GM19351 (cell line): Measurements from ENCODE around the gene FRYL.
A peak's percentile ranks its signal among the peaks of the same experiment; 100 is the strongest.

ENCODE experiments used
- ATAC-seq: cut with Tn5 transposase; IDR thresholded peaks from one replicate; pipeline ENCODE4 v1.9.1; 2021; ENCODE audit warnings: mild to moderate bottlenecking, moderate library complexity; ENCODE audit not compliant: unreplicated experiment

The FRYL gene

DNA sequence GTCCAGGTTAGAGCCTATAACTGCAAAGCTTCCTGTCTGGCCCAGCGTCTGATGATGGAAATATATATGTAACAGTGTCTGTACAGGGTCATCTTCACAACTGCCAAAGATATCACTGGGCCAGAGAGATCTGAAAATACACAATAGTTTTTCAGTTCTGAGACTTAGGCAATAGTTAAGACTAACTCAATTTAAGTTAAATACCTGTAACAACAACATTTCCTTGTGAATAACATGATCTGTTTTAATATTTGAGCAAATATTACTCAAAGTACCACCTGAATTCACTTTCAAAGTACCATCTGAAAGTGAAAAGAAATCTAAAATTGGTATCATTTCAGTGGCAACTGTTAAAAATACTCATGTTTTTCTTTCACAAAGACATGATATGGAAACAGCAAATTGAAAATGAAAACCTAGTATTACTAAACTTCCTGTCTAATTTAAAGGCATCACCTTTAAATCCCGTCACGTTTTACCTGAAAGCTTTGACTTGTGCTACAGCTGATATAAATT is 280.5 kb downstream of the FRYL start:
- ATAC-seq = peak; percentile 81

DNA sequence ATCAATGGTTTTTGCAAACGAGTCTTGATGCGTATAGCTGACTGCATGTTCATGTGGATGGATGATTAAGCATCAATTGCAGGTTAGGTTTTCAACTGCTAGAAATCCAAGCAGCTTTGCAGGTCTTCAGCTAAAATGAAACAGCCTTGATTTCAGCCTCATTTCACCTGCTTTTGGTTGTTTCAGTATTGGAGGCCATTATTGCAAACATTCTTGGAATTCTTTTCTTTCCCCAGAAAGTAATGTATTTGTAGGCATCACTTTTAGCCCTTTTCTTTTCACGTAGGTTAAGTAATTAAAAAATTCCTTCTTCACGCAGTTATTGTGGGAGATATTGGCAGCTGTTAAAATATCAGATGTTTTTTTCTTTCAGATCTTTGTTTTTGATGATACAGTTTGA is 281.2 kb downstream of the FRYL start:
- ATAC-seq = no peak

DNA sequence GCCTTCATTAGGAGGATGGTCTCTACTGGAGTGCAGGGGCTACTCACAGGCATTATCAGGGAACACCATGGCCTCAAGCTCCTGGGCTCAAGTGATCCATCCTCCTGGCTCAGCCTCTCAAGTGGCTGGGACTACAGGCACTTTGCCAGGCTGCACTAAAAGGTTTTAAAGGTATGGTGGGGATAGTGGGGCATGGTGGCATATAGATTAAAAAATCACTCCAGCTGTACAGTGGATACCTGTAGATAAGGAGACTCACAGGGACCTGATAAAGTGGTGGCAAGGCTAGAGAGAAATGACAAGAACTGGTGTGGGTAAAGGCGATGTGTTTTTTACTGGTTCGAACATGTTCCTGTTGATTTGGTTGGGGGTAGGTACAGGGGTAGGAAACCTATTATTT is 284.1 kb downstream of the FRYL start:
- ATAC-seq = no peak

DNA sequence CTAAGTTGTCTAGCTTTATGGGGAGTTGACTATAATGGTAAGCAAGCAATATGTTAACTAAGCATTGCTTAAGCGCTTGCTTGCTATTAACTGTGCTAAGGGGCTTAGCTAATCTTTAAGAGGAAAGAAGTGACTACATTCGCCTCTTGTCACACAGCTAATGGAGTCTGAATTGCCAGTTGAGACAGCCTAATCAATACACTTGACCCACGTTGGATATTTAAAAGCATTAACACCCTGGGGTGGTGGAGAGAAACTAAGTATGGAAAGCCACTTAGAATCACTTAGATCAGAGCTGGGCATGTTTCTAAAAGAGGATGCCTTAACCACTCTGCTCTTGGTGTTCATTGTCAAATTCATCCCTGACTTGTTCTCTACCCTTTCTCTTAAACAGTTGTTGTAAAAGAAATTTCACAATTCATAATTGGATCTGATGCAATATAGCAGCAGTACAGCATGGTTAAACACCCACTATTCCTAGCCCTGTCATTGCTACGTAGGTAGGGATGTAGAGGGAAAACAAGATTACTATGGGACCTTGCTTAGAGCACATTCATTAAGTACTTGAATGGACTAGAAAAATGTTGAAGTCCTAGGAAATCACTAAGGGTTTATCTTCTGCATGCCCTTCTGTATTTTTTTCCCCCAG is 286.5 kb downstream of the FRYL start:
- ATAC-seq = no peak

DNA sequence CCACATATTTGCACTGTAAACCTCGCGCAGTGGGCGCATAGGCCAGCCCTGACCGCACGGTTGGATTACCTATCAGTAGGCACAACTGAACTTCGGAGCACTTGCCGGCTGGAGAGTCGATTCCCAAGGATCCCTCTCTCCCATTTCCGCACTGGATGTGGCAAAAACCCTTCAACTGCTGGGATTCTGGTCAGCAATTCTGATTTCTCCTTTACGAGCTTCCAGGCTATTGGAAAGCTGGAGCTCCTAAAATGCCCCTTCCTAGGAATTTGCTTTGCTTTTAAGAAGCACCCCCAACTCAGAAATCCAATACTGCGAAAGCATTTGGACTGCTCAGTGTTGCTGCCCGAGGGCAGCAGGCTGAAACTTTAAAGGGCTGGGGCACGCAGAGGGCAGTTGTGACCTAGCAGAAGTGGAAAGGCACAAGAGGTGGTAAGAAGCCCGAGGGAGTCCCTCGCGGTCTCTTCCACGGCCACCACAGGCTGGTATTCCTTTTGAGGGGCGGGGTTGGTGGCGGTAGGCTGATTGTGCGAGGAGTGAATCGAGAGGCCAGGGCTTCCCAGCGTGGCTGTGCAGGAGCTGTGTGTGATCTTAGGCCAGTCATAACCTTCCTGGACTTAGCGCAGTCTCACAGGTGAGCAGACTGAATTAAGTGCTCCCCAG is 288.4 kb downstream of the FRYL start:
- no peak for ATAC-seq

DNA sequence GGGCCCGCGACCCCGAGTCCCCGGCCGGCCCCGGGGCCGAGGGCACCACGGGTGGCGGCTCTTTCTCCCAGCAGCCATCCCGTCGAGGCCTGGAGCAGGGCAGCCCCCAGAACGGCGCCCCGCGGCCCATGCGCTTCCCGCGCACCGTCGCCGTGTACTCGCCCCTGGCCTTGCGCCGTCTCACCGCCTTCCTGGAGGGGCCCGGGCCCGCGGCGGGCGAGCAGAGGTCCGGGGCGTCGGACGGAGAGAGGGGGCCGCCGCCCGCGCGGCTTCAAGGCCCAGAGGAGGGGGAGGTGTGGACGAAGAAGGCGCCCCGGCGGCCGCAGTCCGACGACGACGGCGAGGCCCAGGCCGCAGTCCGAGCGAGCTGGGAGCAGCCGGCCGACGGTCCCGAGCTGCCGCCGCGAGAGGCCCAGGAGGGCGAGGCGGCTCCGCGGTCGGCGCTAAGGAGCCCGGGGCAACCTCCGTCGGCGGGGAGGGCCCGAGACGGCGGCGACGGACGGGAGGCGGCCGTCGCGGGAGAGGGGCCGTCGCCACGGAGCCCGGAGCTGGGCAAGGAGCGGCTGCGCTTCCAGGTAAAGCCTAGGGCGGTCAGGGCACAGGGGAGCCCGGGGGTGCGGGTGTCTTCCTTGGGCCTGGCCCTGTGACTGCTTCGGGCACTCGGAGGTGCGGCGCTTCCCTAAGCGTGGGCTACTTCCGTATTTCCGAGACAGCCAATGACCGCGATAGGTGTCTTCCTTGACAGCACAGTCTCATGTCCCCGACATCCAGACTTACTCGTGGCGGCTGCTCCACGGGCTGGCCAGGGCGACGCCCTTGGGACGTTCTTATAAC is 289.2 kb downstream of the FRYL start:
- no peak for ATAC-seq

DNA sequence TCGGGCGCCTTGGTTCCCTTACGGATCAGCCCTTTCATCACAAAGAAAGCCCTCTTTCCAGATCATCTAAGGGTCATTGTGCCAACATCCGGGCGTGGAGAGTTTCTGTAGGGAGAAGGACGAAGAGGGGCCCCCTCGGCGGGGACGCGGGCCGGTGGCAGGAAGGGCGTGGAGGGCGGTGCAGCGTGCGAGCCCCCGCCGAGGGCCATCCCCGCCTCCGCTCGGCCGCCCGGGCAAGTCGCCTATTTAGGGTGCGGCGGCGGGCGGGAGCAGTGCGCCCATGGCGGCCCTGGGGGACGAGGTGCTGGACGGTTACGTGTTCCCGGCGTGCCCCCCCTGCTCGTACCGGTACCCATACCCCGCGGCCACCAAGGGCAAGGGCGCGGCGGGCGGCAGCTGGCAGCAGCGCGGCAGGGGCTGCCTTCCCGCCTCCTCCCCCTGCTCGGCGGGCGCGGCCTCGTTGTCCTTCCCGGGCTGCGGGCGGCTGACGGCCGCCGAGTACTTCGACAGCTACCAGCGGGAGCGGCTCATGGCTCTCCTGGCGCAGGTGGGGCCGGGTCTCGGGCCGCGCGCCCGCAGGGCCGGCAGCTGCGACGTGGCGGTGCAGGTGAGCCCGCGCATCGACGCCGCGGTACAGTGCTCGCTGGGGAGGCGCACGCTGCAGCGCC is 289.9 kb downstream of the FRYL start, which contains the start of gene ZAR1:
Gene ZAR1 (plus strand): TSS at position 241 of the 668 bp plus-strand sequence. CDS start 40 bp downstream, at position 281.
- no peak for ATAC-seq

DNA sequence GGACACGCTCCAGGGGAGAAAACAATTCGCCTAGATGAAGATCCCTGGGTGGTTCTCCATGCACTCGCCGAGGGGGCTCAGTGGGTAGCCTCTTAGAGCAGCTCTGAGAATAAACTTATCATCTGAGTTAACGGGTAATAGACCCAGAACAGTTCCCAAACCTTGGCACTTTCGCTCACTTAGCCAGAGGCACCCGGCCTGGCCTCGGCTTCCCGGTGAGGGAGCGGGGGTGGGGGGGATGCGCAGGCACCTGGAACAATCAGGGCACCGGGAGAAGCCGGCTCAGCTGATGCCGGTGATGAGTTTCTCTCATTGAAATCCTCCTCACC is 290.4 kb downstream of the FRYL start:
- ATAC-seq = no peak

DNA sequence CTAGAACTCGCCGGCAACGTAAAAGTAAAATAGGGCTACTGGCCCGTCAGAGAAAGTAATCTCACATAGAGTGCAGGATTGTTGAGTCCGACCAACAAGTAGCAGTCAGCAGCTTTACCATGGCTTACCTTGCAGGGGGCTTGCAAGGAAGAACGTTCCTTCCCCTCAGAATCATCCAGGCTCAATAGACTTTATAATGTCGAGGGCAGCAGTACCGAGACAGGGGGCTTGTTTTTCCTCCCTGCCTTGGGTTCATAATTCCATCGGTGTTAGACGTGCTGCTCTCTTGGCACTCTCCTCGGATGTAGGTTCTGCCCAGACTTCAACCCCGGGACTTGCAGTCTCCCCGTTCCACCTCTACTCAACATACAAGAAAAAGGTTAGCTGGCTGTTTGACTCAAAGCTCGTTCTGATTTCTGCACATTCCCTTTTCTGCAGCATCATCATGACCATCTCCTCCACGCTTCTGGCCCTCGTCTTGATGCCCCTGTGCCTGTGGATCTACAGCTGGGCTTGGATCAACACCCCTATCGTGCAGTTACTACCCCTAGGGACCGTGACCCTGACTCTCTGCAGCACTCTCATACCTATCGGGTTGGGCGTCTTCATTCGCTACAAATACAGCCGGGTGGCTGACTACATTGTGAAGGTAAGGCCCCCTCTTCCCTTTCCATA is 295.4 kb downstream of the FRYL start:
- ATAC-seq = no peak

DNA sequence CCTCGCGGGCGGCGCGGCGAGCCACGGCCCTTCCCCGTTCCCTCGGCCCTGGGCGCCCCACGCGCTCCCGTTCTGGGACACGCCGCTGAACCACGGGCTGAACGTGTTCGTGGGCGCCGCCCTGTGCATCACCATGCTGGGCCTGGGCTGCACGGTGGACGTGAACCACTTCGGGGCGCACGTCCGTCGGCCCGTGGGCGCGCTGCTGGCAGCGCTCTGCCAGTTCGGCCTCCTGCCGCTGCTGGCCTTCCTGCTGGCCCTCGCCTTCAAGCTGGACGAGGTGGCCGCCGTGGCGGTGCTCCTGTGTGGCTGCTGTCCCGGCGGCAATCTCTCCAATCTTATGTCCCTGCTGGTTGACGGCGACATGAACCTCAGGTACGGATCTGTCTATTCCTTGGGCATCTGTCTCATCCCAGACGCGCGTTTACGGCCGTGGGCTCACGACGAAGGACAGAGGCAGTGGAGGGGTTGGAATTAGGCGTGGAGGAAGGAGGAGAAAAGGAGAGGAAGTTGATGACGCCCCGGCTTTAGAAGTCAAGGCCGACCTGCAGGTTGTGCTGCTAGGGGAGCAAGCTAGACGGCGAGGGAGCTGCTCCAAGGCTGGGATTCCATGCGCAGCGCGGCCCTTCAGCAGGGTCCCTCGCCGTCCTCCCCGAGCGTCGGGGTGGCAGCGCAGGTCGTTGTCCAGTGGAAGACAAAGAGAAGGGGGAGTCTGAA is 296.1 kb downstream of the FRYL start:
- no peak for ATAC-seq

DNA sequence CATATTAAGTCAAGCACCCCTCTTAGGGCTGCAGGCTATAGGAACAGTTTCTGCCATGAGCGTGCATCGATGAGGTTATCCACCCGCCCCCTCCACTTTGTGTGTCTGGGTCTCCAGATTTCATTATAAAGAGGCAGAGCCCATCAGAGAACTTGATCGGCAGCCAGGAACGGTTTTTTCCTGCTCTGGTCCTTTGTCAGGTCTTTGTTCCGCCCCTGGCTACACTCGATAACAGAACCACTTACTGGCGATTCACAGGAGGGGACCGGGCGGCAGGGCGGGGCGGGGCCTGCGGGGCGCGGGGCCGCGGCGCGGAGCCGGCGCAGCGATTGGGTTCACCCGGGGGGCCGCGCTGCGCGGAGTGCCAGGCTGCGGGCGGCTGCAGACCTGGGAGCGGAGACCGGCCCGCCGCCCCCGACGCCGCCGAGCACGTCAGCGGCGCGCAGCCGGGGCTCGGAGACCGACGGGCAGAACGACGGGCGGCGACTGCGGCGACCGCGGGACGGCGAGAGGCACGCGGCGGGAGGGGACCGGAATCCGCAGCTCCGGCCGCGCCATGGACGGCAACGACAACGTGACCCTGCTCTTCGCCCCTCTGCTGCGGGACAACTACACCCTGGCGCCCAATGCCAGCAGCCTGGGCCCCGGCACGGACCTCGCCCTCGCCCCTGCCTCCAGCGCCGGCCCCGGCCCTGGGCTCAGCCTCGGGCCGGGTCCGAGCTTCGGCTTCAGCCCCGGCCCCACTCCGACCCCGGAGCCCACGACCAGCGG is 296.9 kb downstream of the FRYL start, which contains the start of gene SLC10A4:
Gene SLC10A4 (plus strand): TSS at position 338 of the 771 bp plus-strand sequence. CDS start 219 bp downstream, at position 557.
- no peak for ATAC-seq

DNA sequence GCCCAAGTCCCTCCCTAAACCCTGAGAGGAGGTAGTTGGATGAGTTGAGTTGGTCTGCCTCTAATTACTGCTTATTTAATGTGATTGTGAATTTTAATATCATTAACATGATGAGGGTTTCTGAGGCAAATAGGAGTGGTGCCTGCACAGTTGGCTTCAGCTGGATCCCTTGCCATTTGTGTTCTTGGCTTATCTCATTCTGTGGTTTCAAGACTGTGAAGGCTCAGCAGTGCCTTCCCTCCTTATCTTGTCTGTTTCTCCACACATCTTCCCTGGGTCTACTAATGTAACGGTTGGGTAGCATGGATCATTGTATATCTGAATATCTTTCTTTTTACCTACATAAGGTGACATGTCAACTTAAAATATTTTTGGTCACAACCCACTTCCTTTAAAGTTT is 298.5 kb downstream of the FRYL start:
- no peak for ATAC-seq

DNA sequence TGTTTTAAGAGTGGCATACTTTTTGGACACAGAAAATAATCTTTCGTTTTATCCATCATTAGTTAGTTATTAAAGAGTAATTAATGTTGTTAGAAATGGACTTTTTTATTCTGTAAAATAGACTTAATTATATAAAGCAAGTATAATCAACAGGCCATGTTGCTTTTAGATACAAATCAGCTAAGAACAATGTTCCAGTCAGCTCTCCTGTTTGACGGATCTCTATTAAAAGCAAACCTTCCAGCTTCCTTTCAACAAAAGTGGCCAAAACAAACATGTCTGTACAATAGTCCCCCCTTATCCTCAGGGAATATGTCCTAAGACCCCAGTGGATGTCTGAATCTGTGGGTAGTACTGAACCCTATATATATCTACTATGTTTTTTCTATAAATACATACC is 301.8 kb downstream of the FRYL start:
- no peak for ATAC-seq

DNA sequence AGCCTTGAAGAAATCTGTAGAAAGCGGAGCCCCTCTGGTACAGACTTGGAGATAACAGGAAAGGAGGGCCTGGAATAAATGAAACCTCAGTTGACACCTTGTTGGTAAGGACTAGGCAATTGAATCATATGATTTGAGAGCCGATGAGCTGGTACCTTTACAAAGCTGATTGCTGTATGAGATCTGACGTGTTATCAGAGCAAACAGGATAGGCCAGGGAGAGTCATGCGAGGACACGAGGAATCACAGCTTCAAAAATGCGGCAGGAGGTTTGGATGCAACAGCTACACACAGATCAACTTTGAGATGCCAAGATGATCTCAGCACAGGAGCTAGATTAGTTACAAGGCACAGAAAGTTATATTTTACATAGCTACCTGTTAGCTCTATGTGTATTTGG is 304.3 kb downstream of the FRYL start:
- no peak for ATAC-seq

DNA sequence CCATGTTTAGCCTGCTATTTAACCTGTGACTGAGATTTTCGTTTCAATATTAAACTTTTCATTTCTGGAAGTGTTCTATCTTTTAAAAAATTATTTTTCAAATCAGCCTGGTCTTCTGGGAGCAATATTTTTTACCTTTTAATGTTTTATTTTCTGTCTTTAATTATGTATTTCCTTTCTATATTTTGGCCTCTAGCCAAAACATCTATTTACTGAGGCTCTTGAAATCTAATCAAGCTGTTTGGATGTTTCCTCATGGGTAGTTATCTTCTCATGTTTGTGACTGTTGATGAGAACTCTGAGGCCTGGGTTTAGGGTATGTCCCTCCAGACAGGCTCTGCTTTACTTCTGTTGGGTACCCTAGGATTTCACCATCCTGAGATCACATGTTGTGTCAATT is 307.3 kb downstream of the FRYL start:
- ATAC-seq = no peak

DNA sequence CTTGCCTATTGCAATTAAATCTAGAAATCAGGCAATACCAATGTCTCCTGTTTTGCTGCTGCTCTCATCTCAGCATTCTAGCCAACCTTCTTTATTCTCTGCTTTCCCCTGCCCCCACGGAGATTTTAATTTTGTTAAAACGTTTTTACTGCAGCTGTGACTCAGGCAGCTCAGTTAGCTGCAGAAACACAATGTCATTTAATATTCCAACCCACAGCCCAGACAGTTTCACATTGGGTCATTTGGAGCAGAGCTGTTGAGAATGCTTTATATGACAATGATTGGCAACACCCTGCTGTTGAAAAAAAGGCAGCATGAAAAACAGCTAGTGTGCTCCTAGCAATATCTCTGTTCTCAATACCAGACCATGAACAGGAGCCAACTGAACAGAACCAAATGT is 309.5 kb downstream of the FRYL start:
- ATAC-seq = no peak

DNA sequence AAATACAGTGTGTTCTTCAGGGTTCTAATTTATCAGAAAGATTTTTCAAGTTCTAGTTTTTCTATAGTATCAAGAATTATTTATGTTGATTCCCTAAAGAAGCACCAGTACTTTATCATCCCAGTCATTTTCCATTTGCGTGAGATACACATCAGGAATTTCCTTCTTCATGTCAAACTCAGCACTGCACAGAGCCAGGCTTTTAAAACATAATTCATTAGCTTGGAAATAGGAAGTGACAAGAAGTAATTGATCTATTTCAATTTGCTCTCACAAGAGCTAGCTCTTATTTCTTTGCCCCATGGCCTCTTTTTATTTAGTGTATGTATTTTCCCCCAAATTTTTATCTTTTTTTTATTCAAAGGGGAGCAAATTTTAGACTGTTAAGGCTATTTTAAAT is 309.9 kb downstream of the FRYL start:
- no peak for ATAC-seq

DNA sequence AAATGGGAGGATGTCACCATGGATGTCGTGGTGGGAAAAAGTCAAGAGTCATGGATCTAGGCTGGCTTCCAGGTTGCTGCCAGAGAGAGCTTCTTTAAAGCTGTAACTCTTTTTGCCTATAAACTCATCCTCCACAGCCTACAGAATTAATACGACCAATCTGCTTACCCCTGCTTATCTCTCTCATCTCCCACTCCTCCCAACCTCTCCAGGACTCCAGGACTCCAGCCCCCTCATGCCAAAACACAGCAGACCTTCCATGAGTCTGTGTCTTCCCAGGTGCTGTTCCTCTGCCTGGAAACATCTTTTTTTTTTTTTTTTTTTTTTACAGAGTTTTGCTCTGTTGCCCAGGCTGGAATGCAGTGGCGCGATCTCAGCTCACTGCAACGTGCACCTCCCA is 312.2 kb downstream of the FRYL start:
- ATAC-seq = no peak

DNA sequence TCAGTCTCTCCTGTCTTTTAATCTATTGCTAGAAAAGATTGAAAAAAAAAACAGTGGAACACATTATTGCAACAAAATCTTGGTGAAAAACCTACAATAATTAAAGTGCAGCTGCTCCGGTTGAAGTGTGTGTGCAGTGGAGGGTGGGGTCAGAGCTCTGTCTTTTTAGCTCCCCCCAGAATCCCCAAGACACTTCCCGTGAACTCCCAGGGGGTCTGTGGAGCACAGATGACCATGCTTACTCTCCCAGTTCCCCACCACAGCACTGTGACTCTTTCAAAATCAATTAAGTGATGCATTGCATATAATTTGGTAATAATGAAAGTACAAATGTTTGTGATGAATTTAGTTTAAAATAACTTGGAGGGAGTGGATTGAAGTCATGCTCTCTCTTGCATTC is 312.6 kb downstream of the FRYL start:
- ATAC-seq = no peak
